Measurements from ENCODE around the gene LGALS3BP. TPM values are rescaled to one million over a fixed set of nuclear protein-coding genes. Genes with fewer than 3 reads are reported as not detected.
A peak's percentile ranks its signal among the peaks of the same experiment; 100 is the strongest.

LGALS3BP gene
- total and polyA plus RNA-seq, 4 donors = 66.0 to 224 (median 79.2) TPM

- Histone ChIP-seq H3K4me3 (ENCODE audit: low read depth in 1 of 3, low read length in 3 of 3) (no peak overlapping the region), H3K4me1 (ENCODE audit: control insufficient read depth in 4 of 4, insufficient read depth in 4 of 4, low read length in 3 of 4) (peaks cover 0 to 2% (median 0%) of the 10 kb centered on the region in 4 donors), H3K36me3 (ENCODE audit: control insufficient read depth in 4 of 4, insufficient read depth in 3 of 4, low read depth in 1 of 4, low read length in 3 of 4) (no peaks in the 10 kb centered on the region), H3K27me3 (ENCODE audit: control insufficient read depth in 4 of 4, insufficient read depth in 4 of 4, low read length in 3 of 4) (peaks cover 0 to 2% (median 0%) of the 10 kb centered on the region in 4 donors), H3K27ac (ENCODE audit: low read depth in 1 of 2, low read length in 2 of 2) (no peak overlapping the region), H3K9ac (ENCODE audit: low read depth in 1 of 2, low read length in 2 of 2) (no peak overlapping the region), H3K9me3 (ENCODE audit: control insufficient read depth in 4 of 4, low read length in 3 of 4) (peaks cover 0 to 9% (median 4%) of the 10 kb centered on the region in 4 donors)
- TF ChIP-seq RAD21 (IDR thresholded peaks at IDR 0.05) (no peak), TAF1 (conservative IDR thresholded peaks at IDR 0.05) (no peak), GABPA (IDR thresholded peaks at IDR 0.05 in 1 of 2, conservative IDR thresholded peaks at IDR 0.05 in 1 of 2) (no peak), SP1 (IDR thresholded peaks at IDR 0.05) (no peak), HNF4G (IDR thresholded peaks at IDR 0.05) (no peak), EGR1 (IDR thresholded peaks at IDR 0.05; ENCODE audit: low read depth in 2 of 2) (no peak), JUND (IDR thresholded peaks at IDR 0.05) (no peak), MAX (IDR thresholded peaks at IDR 0.05) (no peak), HNF4A (conservative IDR thresholded peaks at IDR 0.05) (no peak), YY1 (IDR thresholded peaks at IDR 0.05) (no peak), REST (IDR thresholded peaks at IDR 0.05) (no peak)
- no peak for DNase-seq (ENCODE audit: low spot score)
- WGBS = 84% methylated on average over 2 of the region's 2 CpGs
Observed at GRCh38 chr17:78950870-78951269, 28.9 kb downstream of the LGALS3BP start.

GRCh38 chr17:78947235-78948149 lies 32.2 kb downstream of the LGALS3BP start:
- WGBS = 66% methylated on average over 18 of the region's 18 CpGs
- H3K27ac ChIP-seq (ENCODE audit: low read depth in 1 of 2, low read length in 2 of 2) = peak overlapping the region in 1 of 2 donors; percentile 70
- no peak for DNase-seq (ENCODE audit: low spot score)
- H3K4me3 ChIP-seq (ENCODE audit: low read depth in 1 of 3, low read length in 3 of 3) = no peak overlapping the region
- H3K27me3 ChIP-seq (ENCODE audit: control insufficient read depth in 4 of 4, insufficient read depth in 4 of 4, low read length in 3 of 4) = peaks cover 0 to 2% (median 0%) of the 10 kb centered on the region in 4 donors
- peaks cover 0 to 9% (median 4%) of the 10 kb centered on the region in 4 donors for H3K9me3 ChIP-seq (ENCODE audit: control insufficient read depth in 4 of 4, low read length in 3 of 4)
- H3K4me1 ChIP-seq (ENCODE audit: control insufficient read depth in 4 of 4, insufficient read depth in 4 of 4, low read length in 3 of 4) = peaks cover 0 to 2% (median 0%) of the 10 kb centered on the region in 4 donors
- H3K36me3 ChIP-seq (ENCODE audit: control insufficient read depth in 4 of 4, insufficient read depth in 3 of 4, low read depth in 1 of 4, low read length in 3 of 4) = no peaks in the 10 kb centered on the region
- H3K9ac ChIP-seq (ENCODE audit: low read depth in 1 of 2, low read length in 2 of 2) = no peak overlapping the region
- no peak for TF ChIP-seq REST (IDR thresholded peaks at IDR 0.05)
- no peak for TF ChIP-seq FOXA1 (IDR thresholded peaks at IDR 0.05)
- no peak for TF ChIP-seq CTCF (IDR thresholded peaks at IDR 0.05; ENCODE audit: low read depth, low read length, missing input control)
- no peak for TF ChIP-seq SP1 (IDR thresholded peaks at IDR 0.05)
- no peak for TF ChIP-seq GABPA (IDR thresholded peaks at IDR 0.05 in 1 of 2, conservative IDR thresholded peaks at IDR 0.05 in 1 of 2)
- TF ChIP-seq ATF3 (IDR thresholded peaks at IDR 0.05) = no peak
- TF ChIP-seq HNF4A (conservative IDR thresholded peaks at IDR 0.05) = no peak
- no peak for TF ChIP-seq EGR1 (IDR thresholded peaks at IDR 0.05; ENCODE audit: low read depth in 2 of 2)
- no peak for TF ChIP-seq FOXA2 (IDR thresholded peaks at IDR 0.05)
- TF ChIP-seq RAD21 (IDR thresholded peaks at IDR 0.05) = no peak
- TF ChIP-seq TAF1 (conservative IDR thresholded peaks at IDR 0.05) = no peak
- TF ChIP-seq RXRA (IDR thresholded peaks at IDR 0.05) = peak in 1 of 2 donors; percentile 27
- TF ChIP-seq ZBTB33 (IDR thresholded peaks at IDR 0.05) = no peak
- no peak for TF ChIP-seq HNF4G (IDR thresholded peaks at IDR 0.05)
- no peak for TF ChIP-seq JUND (IDR thresholded peaks at IDR 0.05)
- no peak for TF ChIP-seq MAX (IDR thresholded peaks at IDR 0.05)
- TF ChIP-seq NR2F2 (IDR thresholded peaks at IDR 0.05) = peak; percentile 12
